HT1080 (cell line): Measurements from ENCODE around the gene MSMP. TPM values are rescaled to one million over a fixed set of nuclear protein-coding genes. Genes with fewer than 3 reads are reported as not detected.
A peak's percentile ranks its signal among the peaks of the same experiment; 100 is the strongest.

Experiments
- DNase-seq: peaks from one replicate; pipeline ENCODE4 v3.0.0-alpha.2; 2015; ENCODE audit warnings: low read depth
- total RNA-seq: library from RNA; depleted of rRNA; stranded (reverse); fragments of >200 nt; shearing (Covaris generic); gene quantifications from 2 replicates; pipeline ENCODE4 v1.2.3, GENCODE V29; 2014

The MSMP gene
- total RNA-seq, 1 experiment from 2014 or later: not detected

GRCh38 chr9:35745569-35745968, 8.5 kb downstream of the MSMP start:
- DNase-seq: no peak

- DNase-seq: no peak
These were observed 10.1 kb downstream of the MSMP start for GRCh38 chr9:35743880-35744518.

GRCh38 chr9:35743452-35743851, 10.6 kb downstream of the MSMP start:
- no peak for DNase-seq

DNA sequence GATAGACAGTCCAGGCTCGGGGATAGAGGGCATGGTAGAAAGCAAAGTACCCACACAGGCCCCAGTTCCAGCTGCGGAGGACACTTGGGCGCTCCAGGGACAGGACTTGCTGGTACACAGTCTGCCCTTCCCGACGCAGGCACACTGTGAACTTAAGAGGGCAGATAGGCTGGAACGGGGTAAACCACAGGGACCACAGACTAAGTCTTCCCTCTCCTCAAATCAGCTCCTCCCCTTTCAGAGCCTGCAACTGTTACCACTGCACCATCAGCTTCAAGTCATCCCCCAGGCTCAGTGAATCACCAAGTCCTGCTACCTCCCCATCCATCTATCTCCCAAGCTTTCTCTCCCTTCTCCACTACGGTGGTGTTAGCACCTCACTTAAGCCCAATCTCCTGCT, 12.3 kb downstream of the MSMP start:
- DNase-seq: no peak

GRCh38 chr9:35740243-35740642, 13.8 kb downstream of the MSMP start:
- DNase-seq: no peak

DNA sequence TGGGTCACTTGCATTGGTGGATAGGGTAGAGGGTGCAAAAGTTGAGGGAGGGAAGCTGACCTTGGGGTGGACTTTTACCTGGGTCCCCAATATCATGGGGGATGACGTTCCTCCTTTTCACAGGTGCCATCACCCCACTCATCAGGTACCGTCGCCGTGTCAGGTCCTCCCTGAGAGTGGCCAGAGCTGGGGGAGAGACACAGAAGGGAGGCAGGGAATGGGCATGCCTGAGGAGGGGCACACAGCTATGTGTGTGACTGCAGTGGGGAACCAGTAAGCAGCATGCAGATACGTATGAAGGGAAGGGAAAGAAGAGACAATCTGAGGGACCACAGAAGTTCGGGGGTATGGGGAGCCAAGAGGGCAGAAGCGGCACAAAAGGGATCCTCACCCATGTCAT, 15.2 kb downstream of the MSMP start:
- DNase-seq: no peak

DNA sequence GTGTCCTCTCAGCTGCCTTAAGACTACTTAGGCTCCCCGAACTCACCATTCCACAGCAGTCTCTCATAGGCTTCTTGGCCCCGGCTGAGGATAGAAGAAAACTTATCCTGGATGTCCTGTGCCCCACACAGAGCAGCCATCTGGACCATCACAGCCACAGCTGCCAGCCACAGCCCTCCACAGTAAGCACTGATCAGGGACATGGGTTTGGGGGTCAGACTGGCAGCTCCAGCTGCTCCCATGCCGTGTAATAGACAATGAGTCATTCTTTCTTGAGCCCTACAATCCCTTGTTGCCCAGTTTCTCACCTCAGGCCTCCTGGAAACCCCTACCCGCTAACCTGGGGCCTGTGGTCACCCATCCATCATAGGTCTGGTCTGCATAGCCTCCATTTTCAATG, 15.9 kb downstream of the MSMP start:
- no peak for DNase-seq

DNA sequence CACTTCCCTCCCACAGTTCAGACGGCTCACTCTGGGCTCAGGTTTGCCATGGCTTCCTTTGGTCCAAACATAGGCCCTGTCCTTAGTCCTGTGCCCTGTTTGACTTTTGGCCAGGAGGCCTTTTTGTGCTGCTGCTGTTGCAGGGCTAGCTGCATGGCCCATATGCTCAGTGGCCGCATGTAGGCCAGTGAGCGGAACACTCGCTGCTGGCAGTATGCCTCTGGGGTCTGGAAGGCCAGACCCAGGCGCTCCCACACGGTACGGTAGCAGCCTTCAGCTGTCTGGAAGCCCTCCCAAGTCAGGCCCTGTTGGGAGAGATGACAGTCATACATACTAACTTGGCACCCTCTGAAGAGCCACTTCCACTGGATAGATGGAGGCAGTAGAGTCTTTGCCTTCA, 16.9 kb downstream of the MSMP start:
- no peak for DNase-seq

DNA sequence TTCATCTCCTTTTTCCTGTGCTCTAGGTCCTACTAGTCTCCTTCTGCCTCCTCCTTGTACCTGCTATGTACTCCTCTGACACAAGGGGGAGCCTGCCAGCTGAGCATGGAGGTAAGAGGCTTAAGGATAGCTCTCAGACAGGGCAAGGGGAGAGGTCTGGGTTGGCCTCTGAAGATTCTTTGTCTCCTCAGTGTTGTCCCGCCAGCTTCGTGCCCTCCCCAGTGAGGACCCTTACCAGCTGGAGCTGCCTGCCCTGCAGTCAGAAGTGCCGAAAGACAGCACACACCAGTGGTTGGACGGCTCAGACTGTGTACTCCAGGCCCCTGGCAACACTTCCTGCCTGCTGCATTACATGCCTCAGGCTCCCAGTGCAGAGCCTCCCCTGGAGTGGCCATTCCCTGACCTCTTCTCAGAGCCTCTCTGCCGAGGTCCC, 17.9 kb downstream of the MSMP start:
- DNase-seq: peak; percentile 74

- no peak for DNase-seq
These were observed 20.0 kb downstream of the MSMP start for GRCh38 chr9:35734096-35734495.

DNA sequence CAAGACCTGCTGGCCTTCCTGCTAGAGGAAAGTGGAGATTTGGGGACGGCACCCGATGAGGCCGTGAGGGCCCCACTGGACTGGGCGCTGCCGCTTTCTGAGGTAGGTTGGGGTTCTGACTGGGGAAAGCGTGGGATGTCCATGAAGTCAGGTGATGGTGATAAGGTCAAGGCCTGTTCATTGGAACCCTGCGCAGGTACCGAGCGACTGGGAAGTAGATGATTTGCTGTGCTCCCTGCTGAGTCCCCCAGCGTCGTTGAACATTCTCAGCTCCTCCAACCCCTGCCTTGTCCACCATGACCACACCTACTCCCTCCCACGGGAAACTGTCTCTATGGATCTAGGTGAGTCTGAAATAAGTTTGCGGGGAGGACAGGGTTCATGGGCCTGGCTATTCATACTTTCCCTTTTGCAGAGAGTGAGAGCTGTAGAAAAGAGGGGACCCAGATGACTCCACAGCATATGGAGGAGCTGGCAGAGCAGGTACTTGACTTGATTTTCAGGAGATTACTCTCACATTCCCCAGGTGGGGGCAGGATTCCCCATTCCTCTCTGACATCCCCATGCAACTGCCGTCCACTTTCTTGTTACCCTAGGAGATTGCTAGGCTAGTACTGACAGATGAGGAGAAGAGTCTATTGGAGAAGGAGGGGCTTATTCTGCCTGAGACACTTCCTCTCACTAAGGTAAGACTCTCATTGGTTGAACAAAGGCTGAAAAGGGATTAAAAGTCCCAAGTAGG, 21.1 kb downstream of the MSMP start:
- DNase-seq: peak; percentile 79

- peak; percentile 100 for DNase-seq
These were observed 21.8 kb downstream of the MSMP start, which contains the start of the genes CREB3 and TLN1 for GRCh38 chr9:35732185-35732799. Gene CREB3 (plus strand): TSS chr9:35732666. CDS start chr9:35732773, 107 bp downstream. Gene TLN1 (minus strand): TSS chr9:35732195. CDS start chr9:35725694, 6,501 bp downstream.

GRCh38 chr9:35731415-35732184, 22.5 kb downstream of the MSMP start:
- DNase-seq: no peak

- no peak for DNase-seq
These were observed 23.6 kb downstream of the MSMP start for GRCh38 chr9:35730486-35730854.

GRCh38 chr9:35729700-35730485, 24.2 kb downstream of the MSMP start:
- DNase-seq: peak; percentile 94

- no peak for DNase-seq
These were observed 25.0 kb downstream of the MSMP start for GRCh38 chr9:35729101-35729500.

GRCh38 chr9:35728041-35728971, 25.8 kb downstream of the MSMP start:
- peak; percentile 88 for DNase-seq

DNA sequence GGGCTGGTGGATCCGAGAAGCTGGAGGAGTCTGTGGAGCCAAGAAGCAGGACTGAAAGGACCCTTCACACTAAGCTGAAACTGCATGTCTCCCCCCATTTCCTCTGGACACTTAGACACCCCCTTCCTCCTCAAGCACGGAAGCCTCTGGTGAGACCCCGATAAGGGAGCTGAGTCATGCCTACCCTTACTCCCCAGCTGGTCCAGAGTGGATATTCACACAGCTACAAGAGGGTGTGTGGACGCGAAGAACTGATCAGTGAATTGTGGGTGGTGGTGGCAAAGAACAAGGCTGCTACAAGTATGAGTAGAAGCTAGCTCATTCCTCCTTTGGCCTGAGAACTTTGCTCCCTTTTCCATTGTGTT, 26.4 kb downstream of the MSMP start:
- DNase-seq: no peak

DNA sequence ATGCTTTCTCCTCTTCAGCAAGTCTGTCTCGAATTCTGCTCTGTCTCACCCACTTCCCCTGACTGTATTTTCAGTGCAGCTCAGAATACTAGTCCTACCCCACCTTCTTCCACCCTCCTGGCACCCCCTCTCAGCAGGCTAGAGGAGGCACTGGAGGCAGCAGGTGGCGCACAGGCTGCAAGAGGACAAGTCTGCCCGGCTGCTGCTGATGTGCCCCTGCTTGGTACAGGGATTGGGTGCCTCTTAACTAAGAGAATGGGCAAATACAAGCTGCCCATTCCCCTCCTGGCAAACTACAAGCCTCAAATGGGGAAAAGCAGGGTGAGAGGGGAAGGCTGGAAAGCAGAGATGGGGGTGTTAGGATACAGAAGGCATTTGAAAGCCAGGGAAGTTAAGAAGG, 27.1 kb downstream of the MSMP start:
- peak; percentile 51 for DNase-seq

GRCh38 chr9:35725362-35725761, 28.7 kb downstream of the MSMP start:
- no peak for DNase-seq
